K562 (cell line): ENCODE results near the gene C10orf71.

Source experiments
- ARID3A ChIP-seq: IDR thresholded peaks from 2 replicates; pipeline ENCODE4 v1.6.1; 2012; ENCODE audit warnings: low read depth, low read length, improper control_type of control experiment, borderline replicate concordance
- DPF2 ChIP-seq: fragments of 450-650 bp; IDR thresholded peaks from 2 replicates; pipeline ENCODE4 v1.6.1; 2016
- ELF1 ChIP-seq: fragments of 200-800 bp; sonication (Bioruptor generic); IDR thresholded peaks from 2 replicates; pipeline ENCODE4 v1.6.1; 2016; ENCODE audit warnings: missing genetic modification characterization, missing compliant biosample characterization
- ESRRB ChIP-seq: fragments of 250-450 bp; sonication (Bioruptor Pico); IDR thresholded peaks from 2 replicates; pipeline ENCODE4 v1.5.0; 2020; ENCODE audit warnings: mild to moderate bottlenecking, moderate library complexity, borderline replicate concordance
- FOXJ2 ChIP-seq: fragments of 200-800 bp; sonication (Bioruptor generic); IDR thresholded peaks from 2 replicates; pipeline ENCODE4 v1.6.1; 2016; ENCODE audit warnings: missing genetic modification characterization, missing compliant biosample characterization
- JUNB ChIP-seq: fragments of 450-650 bp; formaldehyde crosslinking; conservative IDR thresholded peaks from 2 replicates; pipeline ENCODE4 v1.4.0; 2020; ENCODE audit warnings: mild to moderate bottlenecking
- JUND ChIP-seq, 2 experiments: IDR thresholded peaks; 2 replicates in 1 of 2; 3 replicates in 1 of 2; pipeline ENCODE4 v1.6.1; 2011; ENCODE audit warnings: borderline replicate concordance in 2 of 2, low read depth in 2 of 2, low read length in 2 of 2, improper control_type of control experiment in 1 of 2, missing biosample characterization in 1 of 2, missing genetic modification characterization in 1 of 2, missing genetic modification reagents in 1 of 2
- KDM5B ChIP-seq: fragments of 200-600 bp; sonication (generic); IDR thresholded peaks from 2 replicates; pipeline ENCODE4 v1.6.1; 2012; ENCODE audit warnings: low read depth, mild to moderate bottlenecking, moderate library complexity, low read length, control low read depth, inconsistent platforms; ENCODE audit not compliant: insufficient replicate concordance
- MYC ChIP-seq, 2 experiments: fragments of 250-450 bp in 1 of 2; sonication (Bioruptor Pico) in 1 of 2; IDR thresholded peaks; 2 replicates each; pipeline versions ENCODE4 v1.5.1 to v1.6.1; 2012 to 2021; ENCODE audit warnings: low read depth in 2 of 2, borderline replicate concordance in 1 of 2, improper control_type of control experiment in 1 of 2, low read length in 1 of 2, mild to moderate bottlenecking in 1 of 2, moderate library complexity in 1 of 2
- PHTF2 ChIP-seq: fragments of 250-450 bp; sonication (Bioruptor Pico); IDR thresholded peaks from 2 replicates; pipeline ENCODE4 v1.5.0; 2021; ENCODE audit warnings: mild to moderate bottlenecking
- POLR2AphosphoS5 ChIP-seq: IDR thresholded peaks from 2 replicates; pipeline ENCODE4 v1.6.1; 2011; ENCODE audit warnings: mild to moderate bottlenecking, low read depth, low read length, moderate library complexity; ENCODE audit not compliant: control insufficient read depth, insufficient read depth
- SRSF9 ChIP-seq: fragments of 200-400 bp; formaldehyde crosslinking; IDR thresholded peaks from 2 replicates; pipeline ENCODE4 v1.6.1; 2017; ENCODE audit warnings: low read depth, low read length, borderline replicate concordance
- TF ChIP-seq, protein P1 (sequence below): fragments of 250-450 bp; sonication (Bioruptor Pico); IDR thresholded peaks from 2 replicates; pipeline ENCODE4 v1.5.0; 2020; ENCODE audit warnings: mild to moderate bottlenecking, borderline replicate concordance

GRCh38 chr10:49281461-49281860 lies 17.5 kb upstream of the C10orf71 start:
- TF ChIP-seq, protein P1, sequence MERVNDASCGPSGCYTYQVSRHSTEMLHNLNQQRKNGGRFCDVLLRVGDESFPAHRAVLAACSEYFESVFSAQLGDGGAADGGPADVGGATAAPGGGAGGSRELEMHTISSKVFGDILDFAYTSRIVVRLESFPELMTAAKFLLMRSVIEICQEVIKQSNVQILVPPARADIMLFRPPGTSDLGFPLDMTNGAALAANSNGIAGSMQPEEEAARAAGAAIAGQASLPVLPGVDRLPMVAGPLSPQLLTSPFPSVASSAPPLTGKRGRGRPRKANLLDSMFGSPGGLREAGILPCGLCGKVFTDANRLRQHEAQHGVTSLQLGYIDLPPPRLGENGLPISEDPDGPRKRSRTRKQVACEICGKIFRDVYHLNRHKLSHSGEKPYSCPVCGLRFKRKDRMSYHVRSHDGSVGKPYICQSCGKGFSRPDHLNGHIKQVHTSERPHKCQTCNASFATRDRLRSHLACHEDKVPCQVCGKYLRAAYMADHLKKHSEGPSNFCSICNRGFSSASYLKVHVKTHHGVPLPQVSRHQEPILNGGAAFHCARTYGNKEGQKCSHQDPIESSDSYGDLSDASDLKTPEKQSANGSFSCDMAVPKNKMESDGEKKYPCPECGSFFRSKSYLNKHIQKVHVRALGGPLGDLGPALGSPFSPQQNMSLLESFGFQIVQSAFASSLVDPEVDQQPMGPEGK (CRISPR knock-in tag): no peak
- no peak for TF ChIP-seq MYC (IDR thresholded peaks at IDR 0.05; ENCODE audit: low read depth, low read length)
- TF ChIP-seq MYC (CRISPR knock-in tag; IDR thresholded peaks at IDR 0.05; ENCODE audit: borderline replicate concordance, low read depth): no peak
- TF ChIP-seq KDM5B: no peak
- no peak for TF ChIP-seq SRSF9
- TF ChIP-seq POLR2AphosphoS5: no peak
- no peak for TF ChIP-seq ARID3A
- TF ChIP-seq FOXJ2: no peak
- no peak for TF ChIP-seq JUND (IDR thresholded peaks at IDR 0.05; ENCODE audit: borderline replicate concordance, low read depth, low read length)
- no peak for TF ChIP-seq JUND (tag; IDR thresholded peaks at IDR 0.05; ENCODE audit: borderline replicate concordance, low read depth, low read length)
- TF ChIP-seq ELF1 (tag): no peak
- no peak for TF ChIP-seq PHTF2 (CRISPR knock-in tag)
- TF ChIP-seq ESRRB (CRISPR knock-in tag): no peak
- TF ChIP-seq DPF2: no peak
- TF ChIP-seq JUNB (CRISPR knock-in tag): no peak
